ENCODE measurements around the gene DMPK.
"Not testable (repeated sequence)": the region's sequence is repeated elsewhere in the genome, so short reads cannot be mapped to it uniquely, and the experiment has no call there.

Gene DMPK

DNA sequence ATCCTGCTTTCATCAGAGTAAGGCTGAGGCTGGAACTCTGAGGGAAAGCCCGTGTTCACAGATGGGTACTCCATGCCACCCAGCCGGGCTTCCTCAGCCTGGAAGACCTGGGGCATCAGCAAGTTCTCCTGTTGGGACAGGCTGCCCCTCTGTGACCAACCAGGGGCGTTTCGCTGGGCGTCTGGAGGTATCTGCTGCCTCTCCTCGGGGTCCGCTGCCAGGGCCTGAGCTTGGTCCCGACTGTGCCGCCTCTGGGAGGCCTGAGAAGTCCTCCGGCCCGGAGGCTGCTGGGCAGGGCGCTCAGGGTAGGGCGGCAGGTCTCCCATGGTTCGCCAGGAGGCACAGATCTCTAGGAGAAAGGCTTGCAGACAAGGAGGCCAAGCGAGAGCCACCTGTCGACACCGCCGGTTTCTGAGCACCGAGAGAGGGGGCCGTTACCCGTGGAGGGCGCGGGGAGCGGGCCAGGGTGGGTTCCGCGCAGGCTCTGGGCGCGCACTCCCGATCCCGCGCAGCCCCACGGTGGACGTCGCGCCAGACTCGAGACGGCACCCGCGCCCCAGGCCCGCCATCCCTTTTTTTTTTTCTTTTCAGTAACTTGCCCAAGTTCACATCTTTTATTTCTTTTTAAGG is 32.7 kb upstream of the DMPK start, which contains the start of gene RSPH6A:
TSS of gene RSPH6A (minus strand) at position 458 of the 630 bp plus-strand sequence. CDS start at position 326, 132 bp downstream.
- DNase-seq: no peak

- no peak for DNase-seq
These were observed 32.0 kb upstream of the DMPK start for GRCh38 chr19:45814166-45814780.

DNA sequence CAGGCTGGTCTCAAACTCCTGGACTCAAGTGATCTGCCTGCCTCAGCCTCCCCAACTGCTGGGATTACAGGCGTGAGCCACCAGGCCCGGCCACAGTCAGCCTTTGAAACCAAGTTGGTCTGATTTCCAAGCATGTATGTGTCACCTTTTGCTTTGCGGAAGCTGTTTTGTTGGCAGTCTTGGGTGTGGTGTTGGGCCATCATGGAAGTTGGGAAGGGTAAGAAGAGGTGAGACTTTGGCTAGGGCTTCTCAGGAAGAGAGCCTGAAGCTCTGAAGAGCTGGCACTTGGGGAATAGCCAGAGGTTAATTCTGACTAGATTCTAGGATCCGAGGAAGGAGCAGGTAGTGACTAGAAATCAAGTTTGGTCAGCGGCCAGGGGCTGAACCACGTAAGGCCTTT is 30.0 kb upstream of the DMPK start:
- DNase-seq: no peak

DNA sequence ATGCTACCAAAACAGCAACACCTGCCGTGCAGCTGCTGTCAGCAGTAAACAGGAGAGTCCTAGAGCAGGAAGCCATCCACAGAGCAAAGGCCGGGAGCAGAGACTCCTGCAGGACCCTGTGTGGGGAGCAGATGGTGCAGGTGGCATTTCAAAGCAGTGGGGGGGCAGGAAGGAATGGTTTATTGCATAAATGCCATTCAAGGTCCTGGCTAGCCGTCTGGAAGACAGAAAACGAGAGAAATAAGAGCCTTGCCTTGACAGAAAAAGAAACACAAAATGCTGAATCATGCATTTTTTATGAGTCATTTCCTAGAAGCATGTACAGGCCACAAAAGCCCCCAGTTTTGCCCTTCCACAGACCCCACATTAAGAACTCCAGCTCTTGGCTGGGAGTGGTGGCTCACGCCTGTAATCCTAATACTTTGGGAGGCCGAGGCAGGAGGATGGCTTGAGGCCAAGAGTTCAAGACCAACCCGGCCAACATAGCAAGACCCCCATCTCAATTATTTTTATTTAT is 27.4 kb upstream of the DMPK start:
- no peak for DNase-seq

DNA sequence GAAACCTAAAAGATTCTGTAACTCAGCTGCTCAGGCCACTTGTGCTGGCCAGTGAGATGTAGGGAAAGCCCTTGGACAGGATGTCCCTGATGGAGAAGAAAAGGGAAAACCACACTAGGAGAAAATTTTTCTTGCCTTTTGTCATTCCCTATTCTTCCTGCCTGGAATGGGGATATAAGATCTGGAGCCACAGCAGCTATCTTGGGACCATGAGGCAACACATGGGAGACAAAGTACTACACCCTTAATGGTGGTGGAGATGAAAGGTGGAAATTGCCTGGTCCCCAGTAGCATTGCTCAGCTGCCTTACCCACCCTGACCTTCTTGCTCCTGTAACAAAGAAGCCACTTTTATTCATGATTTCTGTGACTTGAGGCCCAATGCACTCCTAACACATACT is 23.4 kb upstream of the DMPK start:
- no peak for DNase-seq

GRCh38 chr19:45804959-45805230 is 22.6 kb upstream of the DMPK start:
- DNase-seq: no peak

DNA sequence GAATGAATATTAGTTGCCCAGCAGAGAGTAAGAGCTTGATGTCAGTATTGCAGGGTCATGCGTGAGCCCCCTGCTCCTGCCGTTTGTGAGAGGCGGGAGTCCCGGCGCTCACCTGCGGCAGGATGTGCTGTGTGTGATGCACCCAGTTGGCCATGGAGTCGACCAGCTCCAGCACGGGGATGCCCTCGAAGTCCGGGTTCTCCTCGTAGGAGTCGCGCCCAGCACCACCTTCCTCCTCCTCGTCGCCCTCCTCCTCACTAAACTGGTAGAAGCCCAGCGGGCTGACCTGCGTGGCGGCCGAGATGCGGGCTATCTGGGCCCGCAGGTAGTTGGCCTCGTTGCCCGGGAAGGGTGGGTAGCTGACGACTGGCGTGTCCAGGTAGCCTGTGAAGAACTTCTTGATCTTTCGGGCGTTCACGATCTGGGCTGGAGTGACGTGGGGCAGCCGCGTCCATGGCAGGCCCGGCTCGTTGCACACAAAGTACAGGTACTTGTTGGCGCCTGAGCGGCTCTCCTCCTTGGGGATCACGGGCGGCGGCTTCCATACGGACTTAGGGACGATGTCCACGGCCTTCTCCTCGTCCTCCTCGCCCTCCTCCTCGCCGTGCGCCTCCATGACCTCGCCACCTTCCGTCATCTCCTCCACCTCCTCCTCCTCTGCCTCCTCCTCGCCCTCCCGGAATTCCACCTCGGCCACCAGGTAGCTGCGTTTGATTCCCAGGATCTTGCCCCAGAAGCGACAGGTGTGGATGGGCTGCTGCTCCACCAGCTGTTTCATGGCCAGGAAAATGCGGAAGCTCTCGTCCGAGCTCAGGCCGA is 22.1 kb upstream of the DMPK start:
- no peak for DNase-seq

GRCh38 chr19:45801603-45802175 is 19.4 kb upstream of the DMPK start:
- no peak for DNase-seq

GRCh38 chr19:45800070-45800553 is 17.8 kb upstream of the DMPK start:
- no peak for DNase-seq

- DNase-seq: not testable (repeated sequence)
These were observed 17.3 kb upstream of the DMPK start for GRCh38 chr19:45799541-45799940.

DNA sequence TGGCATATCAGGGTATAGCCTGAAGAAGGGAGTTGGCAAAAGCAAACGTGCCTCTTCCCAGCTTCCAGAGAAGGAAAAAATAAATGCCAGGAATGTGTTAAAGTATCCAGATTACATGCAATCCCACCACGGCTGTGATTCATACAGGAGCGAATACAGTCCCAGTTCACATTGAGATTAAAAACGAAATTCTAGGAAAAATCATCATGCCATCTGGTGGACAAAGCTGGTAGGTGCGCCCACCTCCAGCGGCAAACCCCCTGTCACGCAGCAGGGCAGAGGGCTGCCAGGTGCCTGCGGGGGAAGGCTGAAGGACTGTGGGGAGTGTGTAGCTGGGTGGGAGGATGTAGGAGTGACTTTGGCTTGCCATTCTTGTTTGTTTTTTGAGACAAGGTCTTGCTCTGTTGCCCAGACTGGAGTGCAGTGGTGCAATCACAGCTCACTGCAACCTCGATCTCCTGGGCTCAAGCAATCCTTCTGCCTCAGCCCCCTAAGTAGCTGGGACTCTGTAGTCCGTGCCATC is 16.8 kb upstream of the DMPK start:
- peak; percentile 64 for DNase-seq

GRCh38 chr19:45794627-45795026 is 12.3 kb upstream of the DMPK start:
- DNase-seq: no peak

DNA sequence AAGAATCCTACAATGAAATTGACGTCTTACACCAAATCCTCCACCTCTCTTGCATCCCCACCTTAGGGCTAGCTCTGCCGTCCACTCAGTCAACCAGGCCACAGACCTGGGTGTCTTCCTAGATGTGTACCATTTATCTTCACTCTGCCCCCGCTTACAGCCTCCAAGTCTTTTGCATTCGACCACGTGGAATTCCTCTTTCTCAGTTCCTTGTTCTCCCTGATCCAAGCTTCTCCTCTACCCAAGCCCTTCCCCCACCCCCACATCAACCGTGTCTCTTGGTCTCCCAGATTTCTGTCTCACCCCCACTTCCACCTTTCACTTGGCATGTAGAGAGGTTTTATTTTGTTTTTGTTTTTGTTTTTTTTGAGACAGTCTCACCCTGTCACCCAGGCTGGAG is 11.6 kb upstream of the DMPK start:
- DNase-seq: no peak

GRCh38 chr19:45793178-45793564 is 10.9 kb upstream of the DMPK start:
- DNase-seq: no peak

GRCh38 chr19:45792470-45793177 is 10.3 kb upstream of the DMPK start, which contains the start of gene DMWD:
TSS of gene DMWD (minus strand) at chr19:45792845. CDS start at chr19:45792756, 89 bp downstream.
- peak; percentile 98 for DNase-seq

DNA sequence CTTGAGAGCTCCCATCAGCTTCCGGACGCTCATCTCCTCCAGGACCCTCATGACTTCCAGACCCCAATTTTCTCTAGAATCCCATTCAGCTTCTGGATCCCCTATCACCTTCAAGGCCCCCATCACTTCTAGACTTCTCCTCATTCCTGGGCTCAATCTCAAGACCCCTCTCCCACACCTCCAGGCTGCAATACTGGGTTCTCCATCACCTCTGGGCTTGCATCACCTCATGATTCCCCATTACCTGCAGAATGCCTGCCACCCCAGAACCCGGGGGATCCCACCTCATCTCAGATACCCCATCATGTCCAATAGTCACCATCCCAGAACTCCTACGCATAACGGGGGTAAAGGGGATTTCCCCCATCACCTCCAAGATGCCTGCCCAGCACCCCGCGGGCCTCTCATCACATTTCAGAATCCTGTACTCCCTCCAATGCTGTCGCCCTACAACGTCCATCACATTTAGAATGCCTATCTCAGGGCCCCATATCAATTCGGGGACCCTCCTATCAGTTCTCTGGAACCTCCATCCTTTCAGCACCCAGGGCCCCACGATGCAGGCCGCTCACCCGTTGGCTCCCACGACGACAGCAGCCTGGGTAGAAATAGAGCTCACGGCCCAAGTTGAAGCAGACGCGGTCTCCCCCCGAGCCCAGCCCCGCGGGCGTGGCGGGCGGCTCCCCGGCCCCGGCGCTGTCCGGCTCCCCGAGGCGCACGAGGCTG is 9.6 kb upstream of the DMPK start:
- DNase-seq: no peak

DNA sequence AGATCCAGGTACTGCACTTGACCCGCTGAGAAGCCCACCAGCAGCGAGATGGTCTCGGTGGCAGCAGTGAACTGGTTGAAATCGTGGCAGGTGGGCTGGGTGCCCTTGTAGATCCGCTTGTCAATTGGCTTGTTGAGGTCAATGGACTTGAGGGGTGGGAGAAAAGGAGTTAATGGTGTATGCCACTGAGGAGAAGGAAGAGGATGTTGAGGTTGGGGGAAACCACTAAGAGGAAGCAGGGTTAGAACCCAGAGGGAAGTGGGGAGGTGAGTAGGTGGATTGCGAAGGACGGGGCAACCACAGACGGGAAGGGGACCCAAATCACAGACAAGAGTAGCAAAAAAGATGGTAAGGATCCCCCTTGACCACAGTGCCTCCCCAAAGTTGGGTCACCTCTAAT is 8.7 kb upstream of the DMPK start:
- DNase-seq: peak; percentile 48

- no peak for DNase-seq
These were observed 6.9 kb upstream of the DMPK start for GRCh38 chr19:45789035-45789786.

DNA sequence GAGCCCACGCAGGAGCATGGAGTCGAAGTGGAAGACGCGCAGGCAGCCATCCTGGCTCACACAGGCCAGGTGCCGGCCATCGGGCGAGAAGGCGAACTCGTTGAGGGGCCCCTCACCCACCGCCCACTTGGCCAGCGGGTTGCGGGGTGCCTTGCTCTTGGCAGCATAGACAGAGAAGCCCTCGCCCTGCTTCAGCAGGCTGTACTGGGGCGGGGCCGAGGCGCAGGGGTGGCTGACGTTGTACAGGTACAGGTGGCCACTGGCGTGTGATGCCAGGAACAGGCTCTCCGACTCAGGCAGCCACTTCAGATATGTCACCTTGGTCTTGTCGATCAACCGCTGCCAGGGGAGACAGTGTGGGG is 4.2 kb upstream of the DMPK start:
- no peak for DNase-seq

DNA sequence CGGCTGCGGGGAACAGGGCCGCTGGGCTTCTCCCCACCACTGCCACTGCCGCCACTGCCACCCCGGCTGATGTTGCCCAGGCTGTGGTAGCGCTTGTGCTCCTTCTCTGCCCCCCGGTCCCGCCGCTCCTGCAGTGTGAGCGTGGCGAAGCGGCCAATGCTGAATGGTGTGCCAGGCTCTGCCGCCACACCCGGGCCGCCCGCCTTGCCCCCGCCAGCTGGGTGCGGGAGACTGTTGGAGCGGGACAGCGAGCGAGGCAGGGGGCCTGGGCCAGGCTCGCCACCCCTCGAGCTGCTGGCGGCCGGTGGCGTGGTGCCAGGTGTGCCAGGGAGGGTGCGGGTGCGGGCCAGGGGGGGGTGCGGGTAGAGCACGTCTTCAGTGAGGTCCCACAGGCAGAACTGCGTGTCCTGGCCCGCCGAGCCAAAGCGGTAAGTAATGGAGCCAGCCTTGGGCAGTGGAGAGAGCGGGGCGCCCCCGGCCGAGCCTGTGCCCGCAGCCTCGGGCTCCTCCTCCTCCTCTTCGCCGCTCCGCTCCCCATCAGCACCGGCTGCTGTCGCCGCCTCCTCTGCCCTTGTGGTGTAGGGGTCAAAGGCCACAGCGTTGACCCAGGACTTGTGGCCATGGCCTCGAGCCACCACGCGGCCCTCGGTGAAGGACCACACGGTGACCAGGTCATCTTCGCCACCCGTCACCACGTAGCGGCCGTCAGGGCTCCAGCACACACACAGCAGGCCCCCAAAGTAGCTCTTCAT is 3.7 kb upstream of the DMPK start:
- DNase-seq: no peak
